T-helper 22 cell (primary cell): ENCODE measurements around the gene PTF1A.

Experiments
- DNase-seq: peaks from one replicate; pipeline ENCODE4 v3.0.0-alpha.2; 2020; ENCODE audit warnings: low read depth

PTF1A gene, protein sequence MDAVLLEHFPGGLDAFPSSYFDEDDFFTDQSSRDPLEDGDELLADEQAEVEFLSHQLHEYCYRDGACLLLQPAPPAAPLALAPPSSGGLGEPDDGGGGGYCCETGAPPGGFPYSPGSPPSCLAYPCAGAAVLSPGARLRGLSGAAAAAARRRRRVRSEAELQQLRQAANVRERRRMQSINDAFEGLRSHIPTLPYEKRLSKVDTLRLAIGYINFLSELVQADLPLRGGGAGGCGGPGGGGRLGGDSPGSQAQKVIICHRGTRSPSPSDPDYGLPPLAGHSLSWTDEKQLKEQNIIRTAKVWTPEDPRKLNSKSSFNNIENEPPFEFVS

DNA sequence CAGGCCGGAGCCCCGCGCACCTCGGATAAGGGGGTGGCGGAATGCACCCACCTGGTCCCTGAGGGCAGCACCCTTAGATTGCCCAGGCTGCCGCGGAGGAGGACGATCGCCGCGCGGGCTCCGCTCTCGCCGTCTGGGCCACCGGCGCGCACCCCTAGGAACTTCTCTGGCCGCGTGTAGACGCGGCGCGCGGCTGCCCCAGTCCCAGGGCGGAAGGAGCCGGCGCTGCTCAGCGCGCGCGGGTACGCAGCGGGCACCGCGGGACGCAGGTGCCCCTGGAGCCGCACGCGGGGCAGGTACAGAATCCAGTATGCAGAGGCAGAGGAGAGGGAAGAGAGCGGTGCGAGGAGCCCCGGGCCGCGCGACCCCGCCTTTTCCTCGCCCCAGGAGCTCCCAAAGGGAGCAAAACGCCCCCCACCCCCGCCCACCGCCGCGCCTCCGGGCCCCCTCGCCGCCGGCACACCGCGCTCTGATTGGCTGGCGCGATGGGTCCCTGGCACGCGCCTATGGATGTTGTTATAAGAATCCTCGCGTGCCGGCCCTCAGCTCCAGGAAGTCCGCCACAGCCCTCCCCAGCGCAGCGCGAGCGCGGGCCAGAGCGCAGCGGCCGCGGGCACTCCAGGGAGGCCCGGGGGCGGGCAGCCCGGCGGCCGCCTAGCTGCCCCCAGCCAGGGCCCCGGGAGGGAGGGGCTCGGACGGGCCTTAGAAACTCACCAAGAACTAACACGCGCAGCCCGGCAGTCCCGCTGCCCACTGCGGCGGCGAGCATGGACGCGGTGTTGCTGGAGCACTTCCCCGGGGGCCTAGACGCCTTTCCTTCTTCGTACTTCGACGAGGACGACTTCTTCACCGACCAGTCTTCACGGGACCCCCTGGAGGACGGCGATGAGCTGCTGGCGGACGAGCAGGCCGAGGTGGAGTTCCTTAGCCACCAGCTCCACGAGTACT lies at the start of gene PTF1A:
TSS of gene PTF1A (plus strand) at position 549 of the 948 bp plus-strand sequence. CDS start at position 768, 219 bp downstream.
- no peak for DNase-seq

DNA sequence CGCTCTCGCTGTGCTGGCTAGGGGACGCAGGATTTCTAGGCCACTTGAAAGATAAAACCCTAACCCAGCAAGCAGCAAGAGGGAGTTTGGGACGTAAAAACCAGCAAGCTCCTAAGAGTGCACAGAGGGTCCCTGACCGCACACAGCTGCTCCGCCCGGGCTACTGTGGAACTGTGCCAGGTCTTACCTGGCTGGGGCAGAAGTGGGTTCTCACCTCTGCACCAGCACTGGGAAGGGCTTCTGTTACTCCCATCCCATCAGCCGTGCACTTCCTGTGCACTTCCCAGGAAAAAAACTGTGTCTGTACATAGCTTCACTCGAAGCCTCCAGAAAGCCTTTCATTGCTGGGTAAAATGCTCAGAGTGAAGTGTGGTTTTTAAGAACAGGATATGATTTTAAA lies 45.9 kb upstream of the PTF1A start:
- no peak for DNase-seq

DNA sequence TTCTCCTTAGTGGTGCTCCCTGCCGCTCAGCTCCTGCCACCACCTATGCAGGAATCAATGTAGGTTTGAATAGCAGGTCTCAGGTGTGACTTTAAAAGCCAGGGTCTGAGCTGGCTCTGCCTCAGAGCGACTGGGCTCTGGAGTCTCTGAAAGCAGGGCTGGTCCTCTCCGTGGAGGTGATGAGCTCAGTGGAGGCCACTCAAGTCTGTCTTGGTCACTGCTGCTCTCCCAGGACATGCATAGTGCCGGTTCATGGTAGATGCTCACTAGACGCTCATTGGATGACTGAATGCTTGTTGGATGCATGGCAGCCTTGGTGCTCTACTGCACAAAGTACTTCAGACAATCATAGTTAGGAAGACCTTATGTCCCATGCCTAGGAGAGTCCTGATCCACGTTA lies 45.1 kb upstream of the PTF1A start:
- no peak for DNase-seq

DNA sequence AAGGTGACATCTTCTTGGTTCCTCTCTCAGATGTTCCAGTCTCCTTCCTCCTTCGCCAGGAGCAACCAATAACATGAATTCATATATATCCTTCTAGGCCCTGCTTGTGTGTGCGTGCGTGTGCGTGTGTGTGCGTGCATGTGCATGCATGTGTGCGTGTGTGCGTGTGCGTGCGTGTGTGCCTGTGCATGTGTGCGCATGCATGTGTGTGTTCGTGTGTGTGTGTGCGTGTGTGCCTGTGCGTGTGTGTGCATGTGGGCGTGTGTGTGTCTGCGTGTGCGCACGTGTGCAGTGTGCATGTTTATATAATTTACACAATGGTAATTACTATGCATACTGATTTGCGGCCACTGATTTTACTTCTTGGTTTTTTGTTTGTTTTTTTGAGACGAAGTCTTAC lies 43.9 kb upstream of the PTF1A start:
- DNase-seq = no peak

DNA sequence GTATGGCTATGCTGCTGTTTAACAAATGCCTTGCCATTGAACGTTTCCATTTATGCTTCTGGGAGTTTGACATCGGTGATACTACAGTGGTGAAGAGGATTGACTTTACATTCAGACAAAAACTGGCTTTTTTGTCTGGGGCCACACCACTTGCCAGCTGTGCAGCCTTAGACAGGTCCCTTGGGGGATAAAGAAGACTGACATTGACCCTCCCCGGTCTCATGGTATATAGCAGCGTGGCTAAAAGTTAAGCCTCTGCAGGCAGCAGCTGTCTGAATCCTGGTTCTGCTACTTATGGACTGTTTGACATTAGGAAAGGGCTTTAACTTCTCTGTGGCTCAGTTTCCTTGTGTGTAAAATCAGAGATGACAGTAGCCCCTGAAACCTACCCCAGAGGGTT lies 42.0 kb upstream of the PTF1A start:
- DNase-seq = no peak

DNA sequence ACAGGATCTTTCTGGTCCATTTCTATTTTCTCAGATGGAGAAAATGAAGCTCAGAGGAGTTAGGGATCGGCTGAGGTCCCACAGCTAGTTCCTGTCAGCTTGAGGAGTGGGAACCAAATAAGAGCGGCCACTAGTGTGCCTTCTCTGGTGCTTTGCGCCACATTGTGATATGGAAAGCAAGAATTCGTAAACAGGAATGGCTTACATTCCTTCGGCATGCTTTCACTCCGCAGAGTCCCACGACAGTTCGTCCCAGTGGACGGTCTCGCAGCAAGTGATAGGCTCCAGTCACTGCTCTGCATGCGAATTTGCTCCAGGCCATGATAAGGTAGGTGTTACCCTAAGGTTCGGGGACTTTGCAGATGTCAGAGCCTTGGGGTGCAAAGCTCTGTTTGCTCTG lies 41.5 kb upstream of the PTF1A start:
- DNase-seq = no peak

DNA sequence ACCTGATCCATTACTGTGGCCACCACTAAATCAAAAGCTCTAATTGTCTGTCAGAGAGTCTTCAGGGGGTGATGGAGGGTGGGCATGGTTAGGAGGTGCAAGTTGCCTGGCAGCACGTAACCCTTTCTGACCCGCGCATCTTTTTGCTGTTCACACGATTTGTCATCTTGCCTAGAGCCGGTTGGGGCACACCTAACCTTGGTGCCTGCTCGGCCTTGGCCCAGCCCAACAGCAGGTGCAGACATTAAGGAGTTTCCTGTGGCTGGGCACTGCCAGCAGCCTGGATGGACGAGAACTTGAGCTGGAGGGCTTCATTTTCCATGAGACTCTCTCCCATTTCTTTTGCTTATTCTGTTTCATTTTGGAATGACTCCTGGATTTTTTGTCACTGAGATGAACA lies 41.0 kb upstream of the PTF1A start:
- DNase-seq = no peak

DNA sequence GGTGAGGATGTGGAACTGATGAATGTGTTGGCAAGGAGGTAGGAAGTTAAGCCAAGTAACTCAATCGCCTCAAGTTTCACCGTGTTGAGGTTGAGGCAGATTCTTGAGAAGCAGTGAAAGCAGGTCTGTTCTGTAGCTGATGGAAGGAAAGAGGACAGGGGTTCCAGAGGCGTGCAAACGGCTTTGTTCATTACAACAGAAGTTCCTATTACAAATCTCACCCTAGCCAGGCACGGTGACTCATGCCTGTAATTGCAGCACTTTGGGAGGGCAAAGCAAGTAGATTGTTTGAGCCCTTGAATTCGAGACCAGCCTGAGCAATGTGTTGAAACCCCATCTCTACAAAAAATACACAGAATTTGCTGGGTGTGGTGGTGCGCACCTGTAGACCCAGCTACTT lies 36.9 kb upstream of the PTF1A start:
- DNase-seq = no peak

DNA sequence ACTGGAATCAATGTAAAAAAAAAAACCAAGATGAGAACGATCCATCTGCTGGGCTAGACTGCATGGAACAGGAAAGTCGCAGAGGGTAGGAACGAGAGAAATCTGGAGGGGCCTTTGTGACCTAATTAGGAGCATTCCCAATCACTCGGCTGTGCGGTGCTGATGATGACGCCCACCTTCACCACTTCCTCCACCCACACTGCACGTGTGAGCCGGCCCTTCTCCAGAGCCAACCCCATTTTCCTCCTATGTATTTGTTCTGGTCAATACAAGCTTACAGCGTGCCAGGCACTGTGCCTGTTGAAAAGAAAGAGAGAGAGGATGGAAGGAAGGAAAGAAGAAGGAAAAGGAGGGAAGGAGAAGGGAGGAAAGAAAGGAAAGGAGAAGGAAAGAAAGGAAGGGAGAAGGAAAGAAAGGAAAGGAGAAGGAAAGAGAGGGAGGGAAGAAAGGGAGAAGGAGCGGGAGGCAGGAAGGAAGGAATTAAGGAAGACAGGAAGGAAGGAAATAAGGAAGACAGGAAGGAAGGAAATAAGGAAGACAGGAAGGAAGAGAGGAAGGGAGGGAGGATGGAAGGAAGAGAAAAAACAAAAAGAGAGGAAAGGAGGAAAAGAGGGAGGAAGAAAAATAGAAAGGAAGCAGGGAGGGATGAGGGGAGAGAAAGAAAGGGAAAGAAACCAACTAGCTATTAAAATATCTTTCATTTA lies 35.5 kb upstream of the PTF1A start:
- no peak for DNase-seq

DNA sequence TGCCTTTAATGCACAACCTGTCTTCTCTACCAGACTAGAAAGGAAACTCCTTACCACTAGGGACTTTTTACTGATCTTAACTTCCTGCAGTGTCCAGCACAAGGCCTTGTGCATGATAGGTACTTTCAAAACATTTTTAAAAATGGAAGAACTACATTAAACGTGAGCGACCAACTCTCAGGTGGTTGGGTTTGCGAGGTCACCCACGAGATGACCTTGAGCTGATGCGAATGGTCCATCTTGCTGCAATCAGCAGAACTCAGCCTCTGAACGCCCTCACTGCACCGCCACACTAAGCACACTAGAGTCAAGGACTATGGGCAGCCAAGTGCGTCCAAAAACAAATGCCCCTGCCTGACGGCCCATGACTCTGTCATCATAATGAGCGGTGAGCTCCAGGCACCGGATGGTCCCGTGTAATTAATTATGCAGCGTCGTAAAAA lies 34.9 kb upstream of the PTF1A start:
- no peak for DNase-seq

DNA sequence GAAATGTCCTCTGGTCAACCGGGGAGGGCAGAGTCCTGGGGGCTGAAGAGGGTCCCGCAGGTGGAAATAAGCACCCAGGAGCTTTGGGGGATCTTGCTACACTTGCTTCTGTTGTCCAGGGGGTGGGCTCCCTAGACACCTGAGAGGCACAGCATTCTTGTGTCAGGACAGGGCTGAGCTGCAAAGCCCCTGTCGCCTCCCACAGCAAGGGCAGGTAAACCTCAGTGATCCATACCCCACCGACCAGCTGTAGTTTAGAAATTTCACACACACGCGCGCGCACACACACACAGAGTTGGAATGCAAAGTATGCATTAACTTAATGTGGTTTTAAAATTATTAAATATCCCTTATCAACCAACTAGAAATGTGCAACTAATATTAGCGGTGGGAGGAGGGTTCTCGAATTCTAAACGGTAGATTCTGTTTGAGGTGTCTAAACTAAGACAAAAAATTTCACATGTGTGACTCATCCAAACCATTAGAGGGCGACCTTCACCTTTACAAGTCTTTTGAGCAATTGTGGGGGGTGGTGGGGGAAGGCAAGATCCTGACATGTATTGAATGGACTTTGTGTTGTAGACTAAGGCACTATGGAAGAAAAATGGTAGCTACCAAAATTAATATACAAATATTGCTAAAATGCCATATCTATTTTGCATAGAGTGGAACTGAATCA lies 34.3 kb upstream of the PTF1A start:
- no peak for DNase-seq

DNA sequence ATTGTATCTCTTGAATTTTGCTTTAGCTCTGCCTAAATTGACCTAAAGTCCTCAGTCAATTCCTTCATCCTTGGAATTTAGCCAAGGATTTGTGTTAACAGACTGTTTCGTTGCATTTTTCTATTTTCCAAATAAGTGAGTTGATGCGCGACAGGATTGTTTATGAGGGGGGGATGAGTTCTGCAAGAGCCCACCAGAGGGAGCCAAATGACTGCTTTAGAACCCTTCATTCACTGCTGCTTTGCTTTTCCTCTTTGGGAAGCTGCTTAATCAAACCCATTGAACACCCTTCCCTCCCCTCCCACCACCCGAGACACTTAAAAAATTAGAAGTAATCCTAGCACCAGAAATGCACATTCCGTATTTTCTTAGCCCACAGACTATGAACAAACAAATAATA lies 33.7 kb upstream of the PTF1A start:
- no peak for DNase-seq

DNA sequence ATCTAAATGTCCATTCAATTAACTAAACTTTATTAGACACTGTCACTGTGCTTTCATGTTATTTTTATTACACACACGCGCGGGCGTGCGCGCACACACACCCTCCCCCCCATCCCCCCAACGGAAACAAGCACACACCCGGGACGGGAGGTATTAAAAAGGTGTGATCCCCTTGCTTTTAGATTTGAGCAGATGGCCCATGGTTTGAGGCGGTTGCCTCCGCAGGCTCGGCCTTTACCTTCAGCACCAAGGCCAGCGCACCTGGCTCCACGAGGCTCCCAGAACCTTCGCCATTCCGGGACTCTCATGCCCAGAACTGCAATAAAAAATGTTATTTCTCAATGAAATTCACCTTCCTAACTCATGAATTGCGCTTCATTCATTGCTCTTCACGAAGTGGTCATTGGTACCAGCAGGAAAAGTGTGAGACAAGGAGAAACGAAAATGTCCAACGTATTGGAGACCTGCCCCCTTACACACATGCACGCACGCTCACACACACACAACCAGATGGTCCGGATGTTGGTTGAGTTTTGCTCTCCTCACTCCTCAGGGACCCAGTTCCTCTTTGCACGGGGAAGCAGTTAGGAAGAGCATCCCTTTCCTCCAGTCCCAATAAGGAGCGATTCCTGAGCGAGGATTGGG lies 20.8 kb upstream of the PTF1A start:
- no peak for DNase-seq

DNA sequence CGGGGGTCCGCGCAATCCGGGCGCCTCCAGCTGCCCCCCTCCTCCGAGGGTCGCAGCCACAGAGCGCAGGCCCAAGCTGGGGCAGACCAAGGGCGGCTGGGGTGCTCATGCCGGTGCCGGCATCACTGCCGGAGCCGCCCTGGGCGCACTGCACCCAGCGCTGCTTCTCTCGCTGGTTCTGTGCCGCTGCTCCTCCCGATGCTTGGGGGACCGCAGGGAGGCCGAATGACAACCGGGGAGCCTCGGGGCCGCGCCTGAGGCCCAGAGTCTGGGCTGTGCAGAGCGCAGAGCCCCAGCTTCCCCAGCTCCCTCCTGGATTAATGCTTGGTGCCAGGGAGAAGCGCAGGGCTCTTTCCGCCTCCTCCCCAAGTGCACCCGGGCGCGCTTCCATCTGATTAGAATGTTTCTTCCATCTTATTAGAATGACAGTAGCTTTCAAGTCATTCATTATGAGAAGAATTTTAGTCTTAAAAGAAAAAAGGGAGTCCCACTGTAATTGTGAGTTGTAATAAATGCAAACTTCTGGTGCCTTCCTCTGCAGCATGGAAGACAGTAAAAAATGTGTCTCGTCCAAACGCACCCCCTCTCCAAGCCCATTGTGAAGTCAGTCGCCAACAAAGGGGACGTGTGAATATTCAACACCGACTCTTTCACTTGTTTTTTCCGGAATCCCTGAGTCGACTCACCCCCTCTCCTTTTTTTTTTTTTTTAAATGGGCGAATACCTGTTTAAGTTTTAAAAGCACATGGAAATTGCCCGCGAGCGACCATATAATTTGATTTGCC lies 19.5 kb upstream of the PTF1A start:
- DNase-seq = no peak

DNA sequence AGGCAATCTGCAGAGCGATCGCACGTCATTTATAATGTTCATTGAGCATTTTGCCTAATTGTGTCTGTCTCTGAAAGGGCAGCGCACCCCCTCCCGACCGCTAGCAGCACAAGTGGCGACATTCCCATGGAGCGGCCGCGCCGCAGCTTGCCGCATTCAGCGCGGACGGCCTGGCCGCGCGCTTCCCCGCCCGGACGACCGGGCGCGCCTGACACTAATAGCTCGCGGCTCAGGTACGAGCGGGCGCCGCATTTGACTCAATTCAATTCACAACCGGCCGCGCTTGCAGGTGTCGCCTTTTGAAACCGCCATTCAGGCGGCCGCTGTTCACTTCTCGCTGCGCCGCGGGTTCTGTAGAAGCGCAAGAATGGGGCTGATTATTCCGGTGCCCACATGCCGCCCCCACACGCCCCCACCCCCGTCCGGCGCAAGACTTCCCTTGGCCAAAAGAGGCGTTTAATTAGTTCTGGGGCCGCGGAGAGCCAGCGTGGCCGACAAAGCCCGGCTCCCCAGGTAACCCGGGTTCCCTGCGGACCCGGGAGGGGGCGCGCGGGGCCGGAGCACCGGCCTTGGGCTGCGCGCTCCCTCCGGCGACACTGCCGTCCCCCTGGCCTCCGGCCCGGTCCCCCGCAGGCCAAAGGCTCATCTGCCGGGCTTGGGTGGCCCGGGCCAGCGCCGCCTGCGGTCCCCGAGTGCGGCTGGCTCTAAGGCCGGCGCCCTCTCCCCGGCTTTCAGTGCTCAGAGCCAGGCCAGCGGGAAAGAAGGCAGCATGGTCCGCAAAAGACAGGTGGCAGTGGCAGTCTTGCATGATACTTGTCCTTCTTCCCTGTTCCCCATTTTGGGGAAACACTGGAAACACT lies 18.7 kb upstream of the PTF1A start:
- DNase-seq = no peak

DNA sequence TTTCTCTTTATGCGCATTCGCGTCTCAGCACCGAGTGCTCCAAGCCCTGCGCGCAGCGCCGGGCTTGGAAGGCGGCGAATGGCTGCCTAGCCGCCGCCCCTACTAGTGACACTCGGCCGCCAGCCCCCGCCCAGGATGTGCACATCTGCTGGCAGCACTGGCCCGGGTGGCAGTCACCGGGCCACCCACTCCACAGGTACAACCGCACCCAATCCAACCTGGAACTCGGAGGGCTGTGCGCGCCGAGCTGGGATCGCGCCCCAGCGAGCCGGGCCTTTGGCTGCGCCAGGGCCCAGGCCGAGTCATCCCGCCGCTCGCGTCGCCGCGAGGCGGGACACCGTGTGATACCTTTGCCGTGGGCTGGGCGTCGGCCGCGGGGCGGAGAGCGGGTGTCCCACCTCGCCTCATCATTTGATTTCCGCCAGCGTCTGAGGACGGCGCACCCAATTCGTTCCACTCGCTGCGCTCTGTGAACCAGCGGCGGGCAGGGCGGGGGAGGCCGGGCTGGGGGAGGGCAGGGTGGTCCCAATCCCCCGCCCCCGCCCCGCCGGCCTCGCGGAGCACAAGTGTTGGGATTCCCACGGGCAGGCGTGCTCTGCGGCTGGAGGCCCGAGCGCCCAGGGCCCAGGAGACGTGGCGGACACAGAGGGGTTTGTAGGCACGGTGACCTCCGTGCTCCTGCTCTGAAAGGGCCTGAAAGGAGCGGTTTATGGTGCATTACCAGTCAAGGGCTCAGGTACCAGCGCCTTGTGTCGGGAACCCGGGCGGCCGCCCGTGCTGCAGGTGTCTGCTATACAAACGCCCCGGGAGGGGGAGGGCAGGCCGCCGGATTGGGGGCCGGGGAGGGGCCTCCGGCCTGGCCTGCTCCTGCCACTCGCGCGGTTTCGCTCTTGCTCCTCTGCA lies 17.8 kb upstream of the PTF1A start:
- DNase-seq = no peak

DNA sequence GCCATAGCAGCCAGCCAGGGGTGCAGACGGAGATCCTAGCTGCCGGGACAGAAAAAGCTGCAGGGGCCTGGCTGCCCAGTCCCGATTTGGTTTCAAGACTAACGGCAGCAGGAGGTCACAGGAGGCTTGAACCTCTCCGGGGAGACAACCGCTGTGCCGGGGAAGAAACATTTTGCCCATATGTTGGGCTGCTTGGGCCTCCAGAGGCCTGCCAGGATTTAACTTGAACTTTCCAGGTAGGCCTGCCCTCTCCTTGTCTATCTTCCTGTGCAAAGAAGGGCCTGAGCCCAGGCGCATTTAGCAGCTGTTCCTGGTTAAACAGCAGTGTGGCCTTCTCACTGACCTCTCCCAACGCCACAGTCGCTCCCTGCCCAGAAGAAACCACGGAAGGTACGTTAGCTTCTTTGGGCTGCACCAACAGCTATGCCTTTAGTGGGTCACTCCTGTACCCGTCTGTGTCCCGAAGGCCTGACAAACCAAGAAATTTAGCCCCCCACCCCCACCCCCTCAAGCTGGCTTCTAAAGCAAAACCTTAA lies 17.1 kb upstream of the PTF1A start:
- no peak for DNase-seq

DNA sequence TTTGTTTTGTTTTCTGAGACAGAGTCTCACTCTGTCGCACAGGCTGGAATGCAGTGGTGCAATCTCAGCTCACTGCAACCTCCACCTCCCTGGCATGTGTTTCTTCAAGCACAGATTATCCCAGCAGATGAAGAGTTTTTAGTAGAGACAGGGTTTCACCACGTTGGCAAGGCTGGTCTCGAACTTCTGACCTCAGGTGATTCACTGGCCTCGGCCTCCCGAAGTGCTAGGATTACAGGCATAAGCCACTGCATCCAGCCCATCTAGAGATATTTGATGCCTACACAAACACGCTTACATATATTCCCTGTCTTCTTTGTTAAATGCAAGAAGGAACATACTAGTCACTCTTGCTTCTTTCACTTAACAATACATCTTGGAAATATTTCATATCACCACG lies 5.9 kb upstream of the PTF1A start:
- no peak for DNase-seq
